ENCODE results near the gene TRABD2B.
A peak's percentile ranks its signal among the peaks of the same experiment; 100 is the strongest.

The TRABD2B gene

DNA sequence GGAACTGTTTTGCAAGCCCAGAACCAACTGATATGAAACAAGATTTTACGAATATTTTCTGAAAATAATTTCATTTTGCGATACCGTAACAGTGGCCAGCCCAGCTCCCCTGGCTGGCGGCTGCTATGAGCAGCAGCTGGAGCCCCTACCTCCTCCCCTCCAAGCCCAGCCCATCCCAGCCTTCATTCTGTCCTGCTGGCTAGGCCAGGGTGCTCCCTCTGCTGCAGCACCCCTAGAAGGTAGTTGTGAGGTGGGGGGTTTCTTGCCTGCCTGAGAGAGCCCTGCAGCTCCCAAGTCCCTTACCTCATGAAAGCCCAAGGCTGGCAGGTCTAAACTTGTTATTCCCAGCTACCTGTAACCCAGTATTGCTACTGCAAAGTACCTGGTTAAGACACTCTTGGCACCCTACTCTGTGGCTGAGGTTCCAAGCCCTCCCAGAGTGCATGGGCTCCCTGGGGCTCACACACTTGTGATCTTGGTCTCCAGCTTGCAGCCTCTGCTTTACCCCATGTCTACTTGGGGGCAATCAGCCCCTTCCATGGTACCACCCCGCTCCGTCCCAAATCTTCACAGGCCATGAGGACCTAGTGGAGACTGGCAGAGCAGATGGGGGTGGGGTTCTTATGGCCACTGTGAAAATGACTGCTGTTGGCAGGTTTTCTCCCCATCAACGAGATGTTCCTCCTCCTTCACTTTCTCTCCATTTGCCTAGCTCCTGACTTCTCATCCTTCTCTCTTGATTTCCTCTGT lies 239.8 kb downstream of the TRABD2B start:
- DNase-seq (ENCODE audit: low spot score): no peak

DNA sequence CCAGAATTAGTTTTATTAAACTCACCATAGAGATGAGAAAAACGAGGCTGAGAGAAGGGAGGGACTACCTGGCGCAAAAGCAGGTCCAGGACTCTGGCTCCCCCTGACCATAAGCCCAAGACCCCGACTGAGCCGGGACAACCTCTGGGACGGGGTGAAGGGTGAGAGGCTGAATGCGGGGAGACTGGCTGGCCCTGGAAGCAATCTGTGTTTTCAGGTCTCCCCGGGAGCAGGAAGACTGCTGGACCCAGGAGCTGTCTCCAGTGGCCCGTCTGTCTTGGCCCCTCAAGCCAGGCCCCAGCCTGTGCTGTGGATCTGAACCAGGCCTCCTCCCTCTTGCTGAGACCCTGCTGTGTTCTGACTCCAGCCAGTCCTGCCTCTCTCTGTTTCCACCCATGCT lies 240.8 kb downstream of the TRABD2B start:
- no peak for DNase-seq (ENCODE audit: low spot score)

DNA sequence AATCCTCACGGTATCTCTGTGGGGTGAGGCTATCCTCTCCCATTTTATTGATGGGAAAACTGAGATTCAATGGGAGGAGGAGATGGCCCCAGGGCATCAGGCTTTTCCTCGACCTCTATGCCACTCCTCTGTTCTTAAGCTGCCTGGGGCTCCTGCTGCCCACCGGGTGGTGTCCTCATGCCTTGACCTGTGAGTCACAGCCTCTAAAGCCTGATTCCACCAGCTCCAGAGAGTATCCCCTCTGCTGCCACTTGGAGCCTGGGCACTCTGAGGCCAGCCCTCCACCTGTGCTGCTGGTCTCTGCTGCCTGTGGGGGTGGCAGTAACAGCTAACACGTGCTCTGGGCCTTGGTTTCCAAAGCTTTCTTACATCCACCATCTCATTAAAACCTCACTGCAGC lies 241.2 kb downstream of the TRABD2B start:
- no peak for DNase-seq (ENCODE audit: low spot score)

DNA sequence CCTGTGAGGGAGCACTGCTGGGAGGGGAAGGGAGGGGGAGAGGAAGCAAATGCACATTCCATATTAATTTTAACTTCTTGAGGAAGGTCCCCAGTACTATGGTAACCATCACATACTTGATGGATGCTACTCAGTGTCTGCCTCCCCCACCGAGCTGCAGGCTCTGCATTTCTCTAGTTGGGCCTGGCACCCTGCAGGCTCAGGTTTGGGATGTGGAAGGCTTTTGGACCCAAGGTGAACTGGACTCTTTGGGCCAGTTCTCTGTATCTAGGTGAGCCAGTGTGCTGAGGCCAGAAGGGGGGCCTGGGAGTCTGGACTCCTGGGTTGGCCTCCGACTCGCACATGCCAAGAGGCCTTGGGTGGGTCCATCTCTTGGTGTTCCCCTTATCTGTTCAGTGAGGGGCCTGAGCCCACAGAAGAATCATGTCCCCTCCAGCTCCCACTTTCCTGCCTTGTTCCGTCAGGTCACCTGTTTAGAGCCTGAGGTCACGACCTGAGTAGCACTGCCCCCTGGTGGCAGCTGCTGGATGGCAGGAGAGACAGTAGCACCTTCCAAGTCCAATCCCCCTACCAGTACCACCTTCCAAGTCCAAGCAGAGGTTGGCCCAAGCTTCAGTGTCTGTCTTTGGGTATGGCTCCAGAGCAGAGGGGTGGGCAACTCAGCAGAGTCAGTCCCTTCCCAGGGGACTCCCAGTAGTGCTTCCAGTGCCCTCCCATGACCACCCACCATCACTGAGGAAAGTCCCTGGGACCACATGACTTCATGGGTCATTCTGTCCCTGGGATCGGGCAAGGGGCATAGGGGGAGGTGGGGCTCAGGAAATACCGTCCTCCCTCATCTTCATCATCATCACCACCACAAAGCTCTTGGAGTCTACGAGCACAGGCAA lies 241.8 kb downstream of the TRABD2B start:
- peak; percentile 76 for DNase-seq (ENCODE audit: low spot score)

DNA sequence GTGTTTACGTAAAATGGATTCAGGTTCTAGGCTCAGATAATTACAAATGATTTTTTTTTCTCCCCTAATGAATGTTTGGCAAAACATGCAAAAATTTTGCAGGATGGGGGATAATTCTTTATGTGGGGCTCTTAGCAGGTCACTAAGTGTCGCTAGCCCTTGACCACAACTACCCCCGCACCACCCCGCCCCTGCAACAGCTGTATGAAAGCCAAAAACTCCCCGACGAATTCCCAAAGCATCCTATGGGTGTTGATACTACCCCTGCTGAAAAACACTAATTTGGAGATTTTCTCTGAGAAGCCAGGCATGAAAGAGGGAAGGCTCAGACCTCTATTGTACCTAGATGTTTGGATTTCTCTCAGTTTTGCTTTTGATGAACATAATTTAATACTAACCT lies 243.0 kb downstream of the TRABD2B start:
- DNase-seq (ENCODE audit: low spot score): no peak

DNA sequence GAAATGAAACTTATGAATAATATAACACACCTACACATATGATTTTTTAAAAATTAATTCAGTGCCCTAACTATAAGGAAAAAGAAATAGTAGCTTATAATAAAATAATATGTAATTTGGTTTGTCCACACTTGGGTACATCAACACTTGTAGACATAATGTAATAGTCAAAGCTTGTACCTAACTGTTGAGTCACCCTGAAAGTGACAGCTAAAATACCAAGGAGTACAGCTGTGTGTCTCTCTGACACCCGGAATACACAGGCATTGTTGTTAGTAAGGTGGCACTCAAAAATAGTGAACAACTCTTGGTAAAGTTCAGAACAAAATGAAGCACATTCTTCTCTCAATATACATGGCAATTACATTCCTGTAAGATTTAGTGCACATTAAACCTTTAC lies 243.4 kb downstream of the TRABD2B start:
- DNase-seq (ENCODE audit: low spot score): no peak

DNA sequence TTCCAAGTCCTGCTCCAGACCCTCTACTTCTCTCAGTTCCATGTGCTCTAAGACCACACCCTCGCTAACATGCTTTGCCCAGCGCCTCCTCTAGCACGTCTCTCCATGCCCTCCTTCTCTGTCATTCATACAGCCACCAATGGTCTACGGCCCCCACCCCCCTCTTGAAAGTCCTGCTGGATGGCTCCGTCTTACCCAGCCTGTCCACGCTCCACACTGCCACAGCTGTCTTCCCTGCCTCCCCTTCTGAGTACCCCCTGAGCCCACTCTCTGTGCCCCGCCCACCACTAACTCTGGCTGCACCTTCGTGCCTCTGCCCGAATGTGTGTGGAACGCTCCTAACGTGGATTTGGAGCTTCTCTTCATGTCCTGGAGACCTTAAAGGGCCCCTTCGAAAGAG lies 244.6 kb downstream of the TRABD2B start:
- DNase-seq (ENCODE audit: low spot score): no peak

DNA sequence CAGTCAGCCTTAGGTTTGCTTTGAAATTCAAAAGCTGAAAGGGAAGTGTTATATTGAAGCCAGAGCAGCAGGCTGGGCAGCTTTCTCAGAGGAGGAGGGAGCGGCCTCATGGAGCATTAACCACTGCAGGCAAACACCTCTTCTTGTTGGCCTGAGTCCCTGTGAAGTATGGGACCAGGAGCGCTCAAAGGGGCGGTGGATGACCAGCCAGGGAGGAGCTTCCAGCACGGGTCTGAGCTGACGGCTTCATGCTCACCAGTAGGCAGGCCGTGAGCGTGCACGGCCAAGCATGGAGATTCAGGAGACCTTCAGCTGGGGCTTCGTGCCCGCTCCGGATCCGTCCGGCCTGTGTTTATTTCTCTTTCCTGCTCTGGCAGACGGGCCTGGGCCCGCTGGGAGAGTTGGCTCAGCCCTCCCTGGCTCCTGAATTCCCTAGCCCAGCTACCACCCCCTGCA lies 245.2 kb downstream of the TRABD2B start:
- peak; percentile 13 for DNase-seq (ENCODE audit: low spot score)

DNA sequence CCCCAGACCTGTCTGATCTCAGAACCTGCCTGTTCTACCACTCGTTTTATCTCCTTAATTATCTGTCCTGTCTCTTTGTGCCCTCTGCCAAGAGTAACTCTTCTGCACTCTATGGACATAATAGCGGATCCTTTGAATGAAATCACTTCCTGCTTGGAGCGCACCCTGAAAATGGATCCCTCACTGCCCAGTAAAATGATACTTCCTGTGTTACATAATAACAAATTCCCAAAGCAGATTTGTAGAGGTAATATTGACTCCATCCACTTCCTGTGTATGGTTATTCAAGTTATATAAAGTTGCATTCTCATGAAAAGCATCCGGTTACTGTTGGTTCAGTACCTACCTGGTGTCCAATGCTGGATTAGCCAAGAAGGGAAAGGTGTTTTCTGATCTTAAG lies 246.0 kb downstream of the TRABD2B start:
- peak; percentile 2 for DNase-seq (ENCODE audit: low spot score)

DNA sequence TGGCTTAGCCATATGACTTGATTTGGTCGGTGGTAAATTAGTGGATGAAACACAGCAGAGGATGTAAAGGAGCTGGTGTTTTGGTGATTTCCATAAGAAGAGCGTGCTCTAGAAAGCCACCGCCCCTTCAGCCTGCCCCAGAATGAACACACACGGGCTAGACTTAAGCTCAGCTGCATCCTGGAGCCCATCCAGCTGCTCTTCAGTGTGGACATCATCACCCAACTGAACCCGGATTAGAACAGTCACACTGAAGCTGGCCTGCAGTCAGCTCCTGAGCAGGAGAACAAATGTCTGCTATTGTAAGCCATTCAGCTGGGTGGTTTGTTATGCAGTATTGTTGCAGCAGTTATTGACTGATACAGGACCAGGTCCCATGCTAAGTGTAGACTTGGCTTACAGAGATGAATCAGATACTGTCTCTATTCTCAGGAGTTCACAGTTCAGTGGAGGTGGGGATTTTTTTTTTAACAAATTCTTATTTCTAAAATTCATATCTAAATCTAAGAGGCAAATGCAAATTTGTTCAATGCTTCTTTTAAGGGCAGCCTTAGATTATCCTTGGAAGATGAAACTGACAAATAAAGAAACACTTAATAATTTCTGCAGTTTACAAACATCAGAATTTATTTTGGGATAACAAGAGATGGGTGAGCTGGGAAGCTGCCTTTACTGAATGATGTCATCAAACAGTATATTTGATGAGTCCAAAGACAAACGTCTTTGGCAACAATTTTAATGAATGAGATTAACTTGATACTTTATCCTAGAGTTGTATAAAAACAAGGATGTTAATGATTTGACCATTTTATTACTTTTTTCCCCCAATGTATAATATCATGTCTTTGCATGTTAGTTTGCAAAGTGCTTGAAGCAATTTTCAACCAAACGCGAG lies 251.2 kb downstream of the TRABD2B start:
- no peak for DNase-seq (ENCODE audit: low spot score)

DNA sequence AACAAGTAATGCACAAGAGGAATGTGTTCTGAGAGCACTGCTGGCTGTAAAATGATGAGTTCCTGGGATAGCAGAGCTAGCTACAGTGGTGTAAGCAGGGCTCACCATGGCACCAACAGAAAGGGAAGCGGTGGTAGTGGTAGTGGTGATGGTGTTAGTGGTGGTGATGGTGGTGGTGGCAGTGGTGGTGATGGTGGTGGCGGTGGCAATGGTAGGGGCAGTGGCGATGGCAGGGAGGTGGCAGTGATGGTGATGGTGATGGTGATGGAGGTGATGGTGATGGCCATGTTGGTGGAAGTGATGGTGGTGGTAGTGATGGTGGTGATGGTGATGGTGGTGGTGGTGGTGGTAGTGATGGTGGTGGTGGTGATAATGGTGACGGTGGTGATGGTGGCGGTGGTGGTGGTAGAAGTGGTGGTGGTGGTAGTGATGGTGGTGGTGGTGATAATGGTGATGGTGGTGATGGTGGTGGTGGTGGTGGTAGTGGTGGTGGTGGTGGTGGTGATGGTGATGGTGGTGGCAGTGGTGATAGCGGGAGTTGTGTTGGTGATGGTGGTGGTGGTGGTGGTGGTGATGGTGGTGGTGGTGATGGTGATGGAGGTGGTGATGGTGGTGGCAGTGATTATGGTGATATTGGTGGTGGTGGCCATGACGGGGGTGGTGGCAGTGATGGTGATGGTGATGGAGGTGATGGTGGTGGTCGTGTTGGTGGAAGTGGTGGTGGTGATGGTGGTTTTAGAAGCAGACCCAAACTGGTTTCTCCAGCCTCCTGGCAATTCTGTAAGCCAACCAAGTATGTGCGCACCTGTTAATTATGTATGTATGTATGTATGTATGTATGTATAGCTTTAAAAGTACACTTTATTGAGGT lies 254.1 kb downstream of the TRABD2B start:
- DNase-seq (ENCODE audit: low spot score): no peak

DNA sequence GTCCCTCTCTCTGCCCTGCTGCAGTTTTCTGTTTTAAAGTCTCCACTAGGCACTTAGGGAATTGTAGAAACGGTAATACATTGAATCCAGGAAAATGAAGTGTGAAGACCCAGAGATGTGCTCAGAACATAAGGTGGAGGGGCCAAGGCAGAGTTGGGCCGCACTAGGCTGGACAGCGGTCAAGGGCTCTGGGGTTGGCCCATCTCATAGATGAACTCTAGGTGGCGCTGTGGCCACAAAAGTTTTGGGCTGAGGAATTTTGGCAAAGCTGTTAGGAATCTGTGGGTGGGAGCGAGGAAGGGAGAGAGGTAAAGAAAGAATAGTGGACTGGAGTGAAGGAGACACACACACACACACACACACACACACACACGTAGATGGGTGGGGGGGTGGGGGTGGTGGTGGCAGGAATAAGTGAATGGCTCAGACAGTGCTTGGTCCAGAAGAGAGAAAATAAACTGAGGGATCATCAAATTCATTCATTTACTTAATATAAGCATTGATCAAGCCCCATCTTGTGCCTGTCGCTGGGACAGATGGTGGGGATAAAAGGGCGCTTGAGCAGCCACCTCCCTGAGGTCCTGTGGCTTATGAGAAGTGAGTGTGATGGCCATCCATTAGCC lies 258.5 kb downstream of the TRABD2B start:
- DNase-seq (ENCODE audit: low spot score): peak; percentile 82

DNA sequence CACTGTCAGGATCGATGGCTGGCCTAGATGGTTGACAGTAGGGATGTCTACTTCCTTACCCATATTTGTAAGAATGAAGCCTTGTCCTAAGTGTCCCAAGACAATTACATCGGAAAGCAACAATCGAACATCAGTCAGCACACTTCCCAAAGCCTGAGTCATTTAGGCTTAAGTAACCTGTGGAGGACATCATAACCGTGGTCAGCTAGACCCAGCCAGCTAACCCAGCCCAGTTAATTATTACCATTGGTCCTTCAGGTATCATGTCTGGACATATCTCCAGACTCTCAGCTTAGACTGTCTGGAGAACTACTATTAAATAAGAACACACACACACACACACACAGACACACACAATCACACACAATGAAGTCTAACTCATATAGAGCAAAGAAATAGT lies 264.7 kb downstream of the TRABD2B start:
- DNase-seq (ENCODE audit: low spot score): no peak

DNA sequence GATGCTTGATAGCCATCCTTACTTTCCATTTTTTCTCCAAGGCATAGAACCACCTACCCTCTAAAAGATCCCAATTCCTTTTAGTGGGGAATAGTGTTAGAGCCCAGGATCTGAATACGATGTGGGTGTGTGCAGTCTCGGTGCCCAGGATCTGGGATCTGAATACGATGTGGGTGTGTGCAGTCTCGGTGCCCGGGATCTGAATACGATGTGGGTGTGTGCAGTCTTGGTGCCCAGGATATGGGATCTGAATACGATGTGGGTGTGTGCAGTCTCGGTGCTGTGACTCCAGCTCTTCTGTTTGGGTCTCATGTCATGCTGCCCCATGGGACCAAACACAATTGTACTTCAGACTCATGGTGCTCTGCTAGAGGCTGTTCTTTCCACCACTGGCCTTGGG lies 265.5 kb downstream of the TRABD2B start:
- no peak for DNase-seq (ENCODE audit: low spot score)

DNA sequence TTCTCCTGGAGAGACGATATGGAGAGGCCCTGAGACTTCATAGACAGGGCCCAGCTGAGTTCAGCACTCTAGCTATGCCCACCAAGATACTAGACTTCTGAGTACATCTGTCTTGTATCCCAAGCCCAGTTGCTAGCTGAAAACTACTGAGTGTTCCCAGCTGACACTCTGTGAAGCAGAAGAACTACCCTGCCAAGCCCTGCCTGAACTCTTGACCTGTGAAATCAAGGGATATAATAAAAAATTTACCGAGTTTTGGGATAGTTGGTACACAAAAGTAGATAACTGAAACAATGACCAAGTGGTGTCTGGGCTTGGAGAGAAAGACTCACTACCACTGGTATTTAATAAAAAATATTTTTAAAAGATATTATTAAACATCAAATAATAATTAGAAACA lies 267.5 kb downstream of the TRABD2B start:
- no peak for DNase-seq (ENCODE audit: low spot score)

DNA sequence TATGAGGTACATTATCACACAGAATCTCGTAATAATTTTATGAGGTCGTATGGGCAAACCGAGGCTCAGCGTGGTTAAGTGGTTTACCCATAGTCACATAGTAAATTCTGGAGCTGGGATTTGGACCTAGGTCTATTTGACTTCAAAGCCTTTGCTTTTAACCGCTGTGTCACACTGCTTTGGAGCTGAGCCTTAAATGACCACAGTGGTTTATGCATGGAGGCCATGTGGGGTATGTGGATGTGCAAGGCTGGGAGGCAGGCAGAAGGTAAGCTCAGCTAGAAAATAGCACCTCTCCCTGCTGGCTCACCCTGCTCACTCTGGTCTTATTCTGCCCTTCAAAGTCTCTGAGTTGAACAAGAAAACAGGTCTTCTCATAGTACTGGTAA lies 269.5 kb downstream of the TRABD2B start:
- no peak for DNase-seq (ENCODE audit: low spot score)

DNA sequence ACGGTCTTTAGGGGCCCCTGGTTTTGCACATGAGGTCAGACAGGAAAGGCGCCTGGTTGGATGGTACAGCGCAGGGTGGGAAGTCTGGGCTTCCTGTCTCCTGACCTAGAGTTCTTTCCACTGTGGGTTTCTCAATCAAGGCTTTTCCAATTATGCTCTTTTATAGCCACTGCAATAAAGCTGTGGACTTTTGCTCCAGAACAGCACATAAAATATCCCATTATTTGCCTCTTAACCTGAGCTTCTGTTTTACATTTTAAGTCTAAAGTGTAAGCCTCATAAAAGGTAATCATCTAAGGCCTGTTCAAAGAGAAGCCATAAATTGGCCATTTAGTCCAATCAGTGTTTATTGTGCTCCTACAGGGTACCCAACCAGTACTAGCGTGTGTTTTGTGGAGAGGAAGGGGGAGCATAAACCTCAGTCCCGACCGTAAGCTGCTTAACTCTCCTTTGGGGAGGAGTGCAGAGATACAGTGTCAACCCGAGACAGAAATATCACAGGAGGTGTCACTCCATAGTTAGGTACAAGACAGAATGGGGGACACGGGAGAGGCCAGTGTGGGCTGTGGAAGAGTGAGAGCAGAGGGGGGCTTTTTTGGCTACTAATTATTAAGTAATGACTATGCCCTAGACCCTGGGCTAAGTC lies 270.0 kb downstream of the TRABD2B start:
- no peak for DNase-seq (ENCODE audit: low spot score)

DNA sequence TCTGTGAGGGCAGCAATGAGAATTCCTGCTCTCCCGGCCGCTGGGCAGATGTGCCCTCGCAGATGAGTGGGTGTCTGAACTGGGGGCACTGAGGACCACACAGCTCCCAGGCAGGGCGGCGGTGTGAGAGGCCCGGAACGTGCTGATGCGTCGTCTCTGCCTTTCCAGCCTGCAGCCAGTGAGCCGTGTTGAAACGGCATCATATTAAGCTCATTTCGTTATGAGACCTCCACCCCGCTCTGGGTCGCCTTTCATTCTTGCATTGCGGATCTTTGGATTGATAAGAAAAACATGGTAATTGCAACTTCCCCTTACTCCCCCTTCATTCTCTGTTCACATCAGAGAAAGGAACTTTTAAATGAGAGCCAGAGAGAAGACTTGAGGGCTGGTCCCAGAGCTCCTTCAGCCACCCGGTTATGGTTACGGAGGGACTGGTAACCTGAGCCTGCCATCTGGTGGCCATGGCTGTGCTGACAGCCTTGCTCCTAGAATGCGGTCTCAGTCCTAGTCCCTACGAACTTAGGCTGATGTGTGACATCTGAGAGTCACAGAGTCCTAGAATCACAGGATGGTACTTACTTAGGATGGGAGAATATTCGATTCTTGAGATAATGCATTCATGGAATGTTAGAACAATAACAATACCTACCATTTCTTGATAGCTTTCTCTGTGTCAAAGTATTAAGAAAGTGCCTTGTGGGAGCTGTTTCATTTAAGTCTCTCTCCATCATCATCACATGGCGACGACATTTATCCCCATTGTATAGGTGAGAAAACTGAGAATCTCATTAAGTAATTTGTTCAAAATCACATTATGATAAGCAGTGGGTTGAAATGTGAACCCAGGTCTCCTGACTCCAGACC lies 271.0 kb downstream of the TRABD2B start:
- DNase-seq (ENCODE audit: low spot score): peak; percentile 84

DNA sequence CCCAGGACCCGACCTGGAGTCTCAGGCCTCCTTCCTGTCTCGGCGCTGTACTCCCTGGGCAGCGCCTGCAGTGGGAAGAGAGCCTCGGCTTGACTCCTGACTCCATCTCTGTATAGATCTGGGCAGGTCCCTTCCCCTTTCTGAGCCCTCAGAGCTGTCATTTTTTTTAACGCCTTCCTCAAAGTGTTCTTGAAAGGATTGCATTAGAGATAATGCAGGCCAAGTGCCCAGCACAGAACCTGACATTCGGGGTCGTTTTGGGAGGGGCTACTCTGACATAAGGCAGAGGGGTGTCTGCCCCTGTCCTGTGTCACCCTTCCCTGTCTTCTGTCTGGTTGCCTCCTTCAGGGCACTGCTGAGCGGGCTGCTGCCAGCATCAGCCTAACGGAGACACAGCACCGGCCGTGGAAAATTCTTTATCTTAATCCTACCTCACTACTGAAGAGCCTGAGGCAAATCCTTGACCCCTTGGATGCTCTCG lies 271.6 kb downstream of the TRABD2B start:
- DNase-seq (ENCODE audit: low spot score): no peak
